ENCODE results near the gene CIAO3.
"Not testable (repeated sequence)": the region's sequence is repeated elsewhere in the genome, so short reads cannot be mapped to it uniquely, and the experiment has no call there.

The CIAO3 gene

DNA sequence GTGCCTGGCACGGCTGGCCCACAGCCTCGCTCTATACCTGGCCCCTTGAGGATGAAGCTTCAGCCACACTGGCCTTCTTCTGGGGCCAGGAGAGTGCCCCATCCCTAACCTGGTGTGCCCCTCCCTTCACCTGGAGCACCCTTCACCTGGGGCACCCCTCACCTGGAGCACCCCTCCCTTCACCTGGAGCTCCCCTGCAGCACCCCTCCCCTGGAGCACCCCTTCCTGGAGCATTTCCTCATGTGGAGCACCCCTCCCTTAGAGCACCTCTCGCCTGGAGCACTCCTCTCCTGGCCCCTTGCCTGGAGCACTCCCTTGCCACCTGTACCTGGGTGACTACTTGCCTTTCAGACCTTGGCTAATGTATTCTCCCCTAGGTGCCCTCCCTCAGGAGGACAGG is 32.8 kb downstream of the CIAO3 start:
- DNase-seq: no peak

DNA sequence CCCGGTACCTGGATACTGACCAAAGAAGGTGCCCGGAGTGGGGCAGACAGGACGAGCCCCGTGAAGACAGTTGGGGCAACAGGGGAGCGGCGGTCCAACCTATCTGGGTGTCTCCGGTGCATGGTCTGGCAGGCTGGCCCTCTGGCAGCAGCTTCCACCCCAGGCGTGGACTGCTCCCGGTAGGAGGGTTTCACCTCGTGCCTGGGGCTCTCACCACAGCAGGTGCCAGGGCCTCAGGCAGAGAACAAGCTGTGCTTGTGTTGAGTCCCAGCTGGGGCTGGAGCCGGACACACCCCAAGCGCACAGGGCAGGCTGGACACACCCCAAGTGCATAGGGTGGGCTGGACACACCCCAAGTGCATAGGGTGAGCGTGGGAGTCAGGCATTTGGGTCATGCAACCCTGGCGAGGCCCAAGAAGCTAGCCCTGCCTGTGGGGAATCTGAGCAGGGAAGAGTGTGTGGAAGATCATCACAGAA is 33.7 kb downstream of the CIAO3 start:
- peak; percentile 45 for DNase-seq

DNA sequence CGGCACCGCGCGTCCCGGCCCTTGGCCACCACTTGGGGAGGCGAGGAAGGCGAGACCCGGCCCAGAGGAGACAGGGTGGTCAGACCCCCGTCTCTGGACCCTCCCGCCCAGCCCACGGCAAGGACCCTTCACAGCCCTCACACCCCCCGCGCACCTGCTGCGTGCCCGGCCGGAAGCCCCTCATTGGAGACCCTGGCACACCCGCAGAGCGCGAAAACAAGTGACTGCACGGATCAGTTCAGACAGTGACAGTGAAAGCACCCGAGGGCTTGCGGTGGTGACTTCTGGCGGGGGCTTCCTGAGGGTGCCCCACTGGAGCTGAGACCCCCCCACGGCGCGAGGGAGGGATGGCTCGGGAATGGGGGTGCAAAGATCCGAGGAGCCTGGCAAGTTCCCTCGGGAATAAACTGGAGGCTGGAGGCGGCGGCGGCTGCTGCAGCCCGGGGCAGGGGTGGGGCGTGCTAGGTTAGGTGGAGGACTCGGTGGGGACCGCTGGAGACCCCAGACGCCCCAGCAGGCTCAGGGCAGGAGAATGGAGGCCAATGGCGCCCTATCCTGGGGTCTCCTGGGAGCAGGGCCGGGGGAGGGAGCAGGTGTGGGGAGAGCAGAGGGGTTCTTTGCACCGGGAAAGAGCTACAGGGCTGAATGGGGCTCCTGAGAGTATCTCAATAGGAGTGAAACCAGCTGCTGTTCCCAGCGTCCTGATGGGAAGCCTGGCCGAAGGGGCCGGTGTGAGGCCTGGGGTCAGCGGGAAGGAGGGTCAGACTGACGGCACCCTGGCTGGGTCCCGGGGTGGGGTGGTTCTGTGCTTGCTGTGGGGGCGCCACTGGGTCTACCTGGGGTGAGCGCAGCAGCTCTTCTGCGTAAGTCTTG is 34.4 kb downstream of the CIAO3 start:
- no peak for DNase-seq

DNA sequence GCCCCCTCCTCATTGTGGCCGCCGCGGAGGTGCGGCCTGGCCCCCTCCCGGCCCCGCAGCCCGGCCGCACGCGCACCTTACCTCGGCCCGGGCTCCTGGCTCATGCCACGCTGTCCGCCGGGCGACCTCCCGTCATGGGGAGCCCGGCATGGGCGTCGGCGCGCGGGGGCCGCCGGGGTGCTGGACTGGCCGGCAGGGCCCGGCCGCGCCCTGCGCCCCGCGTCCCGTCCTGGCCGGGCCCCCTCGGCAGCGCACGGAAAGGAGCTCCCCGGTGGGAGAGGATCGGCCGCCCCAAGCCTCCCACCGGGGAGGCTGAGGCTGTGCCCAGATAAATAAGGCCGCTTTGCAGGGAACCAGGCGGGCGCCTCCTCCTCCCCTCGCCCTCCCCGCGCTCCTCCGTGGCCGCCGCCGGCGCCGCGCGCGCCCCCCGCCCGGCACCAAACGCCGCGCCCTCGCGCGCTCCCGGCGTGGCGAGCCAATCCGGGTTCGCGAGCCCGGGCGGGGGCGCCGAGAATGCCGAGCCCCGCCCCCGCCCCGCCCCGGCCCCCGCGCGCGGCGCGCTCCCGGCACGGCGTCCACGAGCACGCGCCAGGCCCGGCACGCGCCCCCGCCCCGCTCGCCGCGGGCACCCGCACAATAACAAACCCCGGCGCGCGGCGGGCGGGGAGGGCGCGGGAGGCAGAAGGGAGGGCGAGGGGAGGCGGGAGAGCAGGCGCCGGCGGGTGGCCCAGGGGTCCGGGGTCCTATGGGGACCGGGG is 35.2 kb downstream of the CIAO3 start, which contains the start of gene FBXL16:
Gene FBXL16, minus strand, starts transcription at position 371 of the 758 bp plus-strand sequence. CDS start 8,396 bp downstream, outside the sequence.
- peak; percentile 84 for DNase-seq

DNA sequence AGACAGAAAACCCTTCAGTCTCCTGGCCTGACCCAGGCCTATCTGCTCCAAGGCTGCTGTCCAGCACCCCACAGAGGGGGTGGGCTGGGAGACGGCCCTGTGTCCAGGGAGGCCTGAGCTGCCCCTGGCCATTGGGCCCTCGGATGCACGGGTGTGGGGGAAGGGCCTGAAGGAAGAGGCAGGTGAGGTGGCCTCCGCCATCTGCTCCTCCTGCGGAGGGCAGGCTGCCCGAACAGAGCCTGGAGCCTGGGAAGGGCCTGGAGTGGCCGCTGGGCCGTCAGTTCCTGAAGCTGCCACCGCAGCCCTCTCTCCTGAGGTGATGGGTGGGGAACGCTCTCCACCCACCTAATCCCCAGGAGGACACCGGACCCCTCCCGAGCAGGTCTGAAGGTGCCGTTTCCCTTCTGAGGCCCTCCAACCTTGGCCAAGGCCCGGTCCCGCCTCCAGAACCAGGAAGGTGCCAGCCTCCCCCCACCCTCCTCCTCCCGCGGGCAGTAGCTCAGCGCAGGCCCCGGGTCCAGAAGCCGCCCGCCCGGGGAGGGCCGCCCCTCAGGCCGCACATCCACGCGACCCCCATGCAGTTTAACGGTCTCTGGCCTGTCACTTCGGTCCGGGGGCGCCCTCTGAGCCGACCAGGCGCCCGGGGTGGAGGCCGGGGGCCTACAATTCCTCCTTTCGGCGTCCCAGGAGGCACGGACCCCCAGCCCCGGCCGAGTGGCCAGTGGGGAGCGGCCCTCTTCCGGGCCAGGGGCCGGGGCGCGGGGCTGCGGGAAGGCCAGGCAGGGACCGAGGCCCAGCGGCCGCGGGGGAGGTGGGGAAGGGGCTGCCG is 36.0 kb downstream of the CIAO3 start:
- no peak for DNase-seq

DNA sequence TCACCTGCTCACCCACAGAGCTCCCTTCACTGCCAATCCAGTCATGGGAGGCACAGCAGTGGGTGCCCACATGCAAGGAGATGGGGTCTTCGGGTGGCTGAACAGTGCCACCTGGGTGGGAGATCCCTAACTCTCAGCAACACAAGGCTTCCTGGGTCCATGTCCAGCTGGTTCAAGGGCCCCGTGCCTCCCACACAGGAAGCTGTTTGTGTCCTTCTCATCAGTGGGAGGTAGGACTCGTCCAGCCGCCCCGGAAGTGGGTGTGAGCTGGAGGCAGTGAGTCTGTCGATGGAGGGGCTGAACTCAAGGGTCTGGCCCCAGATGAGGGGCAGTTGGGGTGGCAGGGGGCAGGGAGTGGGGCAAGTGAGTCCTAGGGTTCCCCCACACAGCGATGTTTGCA is 36.8 kb downstream of the CIAO3 start:
- DNase-seq: no peak

DNA sequence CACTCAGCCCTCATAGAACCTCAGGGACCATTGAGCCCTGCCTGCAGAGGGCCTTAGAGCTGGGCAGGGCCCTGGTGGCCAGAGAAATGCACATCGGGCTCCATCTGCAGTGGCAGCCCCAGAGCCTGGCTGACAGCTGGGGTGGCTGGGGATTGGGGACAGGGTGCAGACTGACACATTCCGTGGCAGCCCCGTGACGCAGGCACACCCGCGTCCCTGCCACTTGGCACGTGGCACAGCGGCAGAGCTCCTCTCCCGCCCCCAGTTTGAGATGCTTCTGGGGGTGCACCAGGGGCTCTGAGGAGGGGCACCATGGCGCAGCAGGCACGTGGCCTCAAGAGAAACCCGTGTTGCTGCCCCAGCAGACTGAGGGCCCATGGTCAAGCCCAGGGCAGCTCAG is 37.4 kb downstream of the CIAO3 start:
- no peak for DNase-seq

DNA sequence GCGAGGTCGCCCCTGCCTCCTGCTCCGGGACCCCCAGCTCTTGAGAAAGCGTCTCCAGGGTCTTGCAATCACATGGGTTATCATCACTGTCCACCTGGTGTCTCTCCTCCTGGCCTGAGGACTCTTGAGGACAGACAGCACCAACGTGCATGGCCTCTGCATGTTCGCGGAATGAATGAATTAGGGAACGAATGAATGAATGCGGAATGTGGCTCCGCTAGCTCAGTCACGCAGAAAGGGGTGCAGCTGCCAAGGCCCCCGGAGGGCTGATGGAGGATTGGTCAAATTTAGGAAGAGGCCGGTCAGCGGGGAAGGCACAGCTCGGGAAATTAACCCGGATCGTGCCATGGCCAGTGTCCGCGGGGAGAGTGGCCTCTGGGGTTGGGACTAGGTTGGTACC is 38.5 kb downstream of the CIAO3 start:
- no peak for DNase-seq

DNA sequence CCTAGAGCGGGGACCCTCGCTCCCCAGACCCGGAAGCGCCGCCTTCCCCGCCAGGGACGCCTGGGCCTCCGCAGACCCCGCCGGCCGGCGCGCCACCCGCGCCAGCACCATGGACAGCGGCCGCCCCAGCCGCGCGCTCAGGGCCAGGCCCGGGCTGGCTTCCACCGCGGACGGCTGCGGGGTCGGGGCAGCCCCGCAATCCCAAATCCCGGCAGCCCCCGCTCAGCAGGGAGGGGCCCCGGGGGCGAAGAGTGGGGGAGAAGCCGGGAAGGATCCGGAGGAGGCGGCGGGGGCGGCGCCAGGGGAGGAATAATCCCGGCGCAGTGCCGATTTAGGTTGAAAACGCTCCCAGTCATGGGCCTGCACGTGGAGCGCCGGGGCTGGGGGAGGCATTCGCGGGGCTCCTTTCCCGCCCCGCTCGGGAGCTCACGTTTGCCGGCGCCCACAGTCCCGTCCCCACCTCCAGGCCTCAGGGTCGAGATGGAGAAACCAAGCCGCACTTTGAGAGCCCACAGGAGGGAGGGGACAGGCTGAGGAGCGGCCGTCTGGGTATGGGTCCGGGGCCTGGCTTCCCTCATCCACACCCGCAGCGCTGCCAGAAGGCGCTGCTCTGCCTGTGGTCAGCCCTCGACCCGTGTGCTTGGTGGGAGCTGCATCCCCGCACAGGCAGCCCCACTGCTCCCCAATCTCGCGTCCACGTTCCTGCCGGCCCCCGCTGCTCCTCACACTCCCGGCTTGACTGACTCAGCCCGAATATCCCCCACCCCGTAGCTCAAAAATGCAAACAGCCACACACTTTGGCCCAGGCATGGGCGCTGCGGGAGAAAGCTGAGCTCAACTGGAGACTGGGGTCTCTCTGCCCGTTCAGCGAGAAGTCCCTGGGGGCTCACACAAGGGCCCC is 39.9 kb downstream of the CIAO3 start:
- DNase-seq: no peak

DNA sequence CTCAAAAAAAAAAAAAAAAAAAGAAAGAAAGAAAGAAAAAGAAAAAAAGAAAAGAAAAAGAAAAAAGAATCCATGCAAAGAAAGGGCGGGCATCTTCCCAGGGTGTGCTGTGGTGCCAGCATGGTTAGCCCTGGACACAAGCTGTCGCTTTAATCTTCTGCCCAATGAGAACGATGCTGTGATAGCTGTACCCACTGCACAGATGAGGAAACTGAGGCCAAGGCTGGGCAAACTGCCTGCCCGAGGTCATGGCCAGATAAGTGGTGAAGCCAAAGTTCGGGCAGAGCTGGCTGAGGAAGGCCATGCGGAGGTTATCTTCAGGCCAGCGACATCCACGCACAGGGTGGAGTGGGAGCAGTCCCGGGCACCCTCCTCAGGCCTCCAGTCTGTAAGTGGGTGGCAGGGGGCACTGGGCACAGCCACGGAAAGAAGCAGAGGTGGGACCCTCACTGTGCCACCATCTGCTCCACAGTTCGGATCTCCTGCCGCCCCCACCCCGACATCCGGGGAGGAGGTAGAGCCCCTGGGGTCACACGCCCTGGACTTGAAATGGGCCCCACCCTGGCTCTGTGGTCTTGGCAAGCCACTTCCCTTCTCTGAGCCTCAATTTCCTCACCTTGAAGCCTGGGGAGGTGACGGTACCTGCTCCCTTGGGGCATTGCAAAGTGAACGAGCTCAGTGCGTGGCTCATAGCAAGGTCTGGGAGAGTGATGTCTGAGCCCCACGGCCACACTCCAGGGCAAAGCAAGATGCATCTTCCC is 41.7 kb downstream of the CIAO3 start:
- no peak for DNase-seq

DNA sequence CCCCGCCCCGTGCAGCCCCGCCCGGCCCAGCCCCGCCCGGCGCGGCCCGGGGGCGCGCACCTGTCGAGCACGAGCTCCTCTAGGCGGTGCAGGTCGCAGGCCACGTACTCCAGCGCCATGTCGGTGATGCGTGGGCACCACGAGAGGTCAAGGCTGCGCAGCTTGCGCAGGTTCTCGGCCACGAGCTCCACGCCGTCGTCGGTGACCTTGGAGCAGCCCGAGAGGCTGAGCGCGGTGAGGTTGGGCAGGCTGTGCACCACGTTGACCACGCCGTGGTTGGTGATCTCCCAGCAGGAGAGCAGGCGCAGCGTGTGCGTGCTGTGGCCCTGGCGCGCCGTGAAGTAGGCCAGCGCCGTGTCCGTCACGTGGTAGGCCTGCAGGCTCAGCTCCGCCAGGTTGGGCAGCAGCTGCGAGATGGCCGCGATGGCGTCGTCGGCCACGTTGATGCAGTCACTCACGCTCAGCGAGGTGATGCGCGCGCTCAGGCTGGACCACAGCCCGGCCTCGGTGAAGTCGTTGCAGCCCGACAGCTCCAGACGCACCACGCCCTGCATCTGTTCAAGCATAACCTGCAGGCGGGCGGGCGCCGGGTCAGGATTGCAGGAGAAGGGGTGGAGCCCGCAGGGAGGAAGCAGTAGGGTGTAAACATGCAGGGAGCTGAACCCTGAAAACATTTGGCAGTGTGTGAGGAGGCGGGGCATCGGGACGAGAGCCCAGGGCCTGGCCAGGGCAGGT is 45.3 kb downstream of the CIAO3 start:
- peak; percentile 97 for DNase-seq

DNA sequence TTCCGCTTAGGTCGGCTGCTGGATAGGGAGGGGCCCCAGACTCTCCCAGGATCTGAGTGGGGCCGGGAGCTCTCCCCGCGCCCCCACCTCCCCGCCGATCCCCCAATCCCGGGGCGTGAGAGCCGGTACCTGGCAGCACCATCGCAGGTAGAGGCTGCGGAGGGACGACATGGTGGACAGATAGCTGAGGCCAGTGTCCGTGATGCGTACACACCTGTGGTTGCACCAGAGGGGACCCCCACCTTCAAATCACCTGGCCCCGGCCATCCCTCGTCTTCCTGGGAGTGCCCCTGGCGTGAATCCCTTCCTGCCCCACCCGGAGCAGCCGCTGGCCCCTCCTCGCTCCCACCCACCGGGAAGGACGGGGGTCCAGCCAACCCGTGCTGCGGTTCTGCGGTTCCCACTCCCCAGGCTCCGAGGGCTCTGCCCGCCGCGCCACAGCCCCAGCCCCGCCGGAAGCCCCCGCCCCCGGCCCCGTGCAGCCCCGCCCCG is 45.9 kb downstream of the CIAO3 start:
- DNase-seq: peak; percentile 72

DNA sequence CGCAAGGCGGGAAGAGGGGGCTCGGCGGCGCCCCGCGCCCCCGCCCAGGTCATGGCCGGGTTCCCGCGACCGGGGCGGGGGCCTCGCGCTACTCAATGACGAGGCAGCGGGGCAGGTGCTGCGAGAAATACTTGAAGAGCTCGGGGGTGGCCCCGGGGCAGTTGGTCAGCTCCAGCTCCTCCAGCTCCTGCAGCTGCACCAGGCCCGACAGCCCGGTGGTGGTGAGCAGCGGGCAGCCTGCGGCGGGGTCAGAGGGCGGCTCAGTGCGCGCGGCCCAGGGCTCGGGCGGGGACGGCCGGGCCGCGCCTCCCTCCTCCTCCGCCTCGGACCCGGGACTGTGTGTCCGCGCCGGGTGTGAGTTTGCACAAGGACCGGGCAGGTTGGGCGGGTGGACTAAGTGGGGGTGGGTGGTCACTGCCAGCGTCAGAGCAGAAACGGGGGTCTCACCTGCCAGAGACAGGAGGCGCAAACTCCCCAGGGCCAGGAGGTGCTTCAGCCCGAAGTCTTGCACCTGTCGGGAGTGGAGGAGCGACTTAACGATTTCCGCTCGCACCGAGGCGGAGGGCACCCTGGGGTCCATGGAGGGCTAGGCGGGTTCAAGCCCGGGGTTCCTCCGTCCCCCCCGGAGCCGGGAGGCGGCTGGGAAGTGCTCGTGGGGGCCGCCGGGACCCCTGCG is 46.5 kb downstream of the CIAO3 start:
- no peak for DNase-seq

DNA sequence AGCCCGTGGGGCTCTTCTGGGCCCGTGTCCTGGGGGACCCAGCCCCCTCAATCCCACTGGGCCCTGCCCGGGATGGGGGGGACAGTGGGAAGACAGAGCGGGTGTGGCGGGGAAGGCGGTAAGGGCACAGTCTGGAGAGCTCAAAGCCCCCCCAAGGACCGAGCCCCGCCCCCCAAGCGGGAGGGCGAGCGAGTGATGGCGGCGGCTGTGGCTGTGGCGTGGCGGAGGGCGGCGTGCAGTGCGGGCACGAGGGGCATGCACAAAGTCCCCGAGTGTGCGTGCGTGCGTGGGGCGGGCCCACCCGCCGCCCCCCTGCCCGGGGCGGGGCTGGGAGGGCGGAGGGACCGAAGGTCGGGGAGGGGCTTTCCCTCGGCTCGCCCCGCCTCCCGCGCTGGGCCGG is 47.0 kb downstream of the CIAO3 start:
- no peak for DNase-seq

DNA sequence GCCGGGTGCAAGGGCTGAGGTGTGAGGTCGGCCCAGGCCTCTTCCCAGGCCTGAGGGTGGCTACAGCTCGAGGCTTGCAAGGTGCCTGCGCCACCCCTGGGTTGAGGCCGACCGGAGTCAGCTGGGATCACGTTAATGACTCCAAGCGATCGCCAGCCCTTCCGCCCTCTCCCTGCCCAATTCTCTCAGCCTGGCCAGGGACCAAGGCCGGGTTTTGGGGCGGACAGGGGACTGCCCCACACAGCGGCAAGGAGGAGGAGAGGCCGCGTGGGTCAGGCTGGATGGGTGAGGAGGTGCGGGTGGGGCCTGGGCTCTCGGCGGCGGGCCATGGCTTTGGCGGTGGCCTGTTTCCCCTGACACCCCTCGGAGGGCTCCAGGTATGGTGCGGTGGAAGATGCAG is 47.4 kb downstream of the CIAO3 start:
- DNase-seq: no peak

DNA sequence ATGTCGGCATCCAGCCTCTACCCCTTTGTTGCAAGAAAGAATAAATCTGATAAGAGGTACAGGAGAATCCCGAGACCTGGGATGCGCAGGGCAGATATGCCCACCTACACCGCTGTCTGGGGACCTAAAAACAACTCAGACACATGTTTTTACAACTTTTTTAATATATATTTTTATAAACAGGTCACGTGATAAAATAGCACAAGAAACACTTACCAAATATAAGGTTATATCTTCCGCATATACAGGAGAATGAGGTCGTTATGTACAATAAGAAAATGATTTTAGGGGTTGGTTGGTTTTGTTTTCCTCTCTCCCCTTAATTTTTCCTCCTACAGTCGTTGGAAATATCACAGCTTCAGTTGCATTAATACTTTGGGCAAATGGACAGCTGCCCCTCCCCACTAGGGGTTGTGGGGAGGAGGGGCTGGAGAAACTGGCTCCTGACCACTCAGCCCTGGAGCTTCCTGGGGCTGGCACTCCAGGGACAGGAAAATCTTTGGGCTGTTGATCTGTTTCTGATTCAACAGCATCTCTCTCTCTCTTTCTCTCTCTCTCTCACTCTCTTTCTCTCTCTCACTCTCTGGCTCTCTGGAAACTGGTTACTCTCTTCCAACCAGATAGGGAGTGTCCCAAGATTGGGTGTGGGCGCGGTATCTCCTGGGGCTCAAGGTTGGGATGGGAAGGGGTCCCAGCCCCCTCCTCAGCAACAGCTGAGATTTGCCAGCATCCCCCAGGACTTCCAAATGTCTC is 48.3 kb downstream of the CIAO3 start:
- no peak for DNase-seq

DNA sequence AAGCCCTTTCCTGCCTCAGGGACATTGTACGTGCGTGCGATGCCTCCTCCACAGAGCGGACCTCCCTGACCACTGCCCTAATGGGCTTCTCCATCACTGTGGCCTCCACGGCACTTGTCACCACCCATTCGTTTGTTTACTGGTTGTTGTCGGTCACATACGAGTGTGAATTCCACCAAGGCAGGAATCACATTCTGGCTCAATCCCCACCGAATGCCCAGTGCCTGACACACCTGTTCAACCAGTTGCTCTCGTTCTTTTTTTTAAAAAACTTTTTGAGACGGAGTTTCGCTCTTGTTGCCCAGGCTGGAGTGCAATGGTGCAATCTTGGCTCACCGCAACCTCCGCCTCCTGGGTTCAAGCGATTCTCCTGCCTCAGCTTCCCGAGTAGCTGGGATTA is 49.6 kb downstream of the CIAO3 start:
- not testable (repeated sequence) for DNase-seq

DNA sequence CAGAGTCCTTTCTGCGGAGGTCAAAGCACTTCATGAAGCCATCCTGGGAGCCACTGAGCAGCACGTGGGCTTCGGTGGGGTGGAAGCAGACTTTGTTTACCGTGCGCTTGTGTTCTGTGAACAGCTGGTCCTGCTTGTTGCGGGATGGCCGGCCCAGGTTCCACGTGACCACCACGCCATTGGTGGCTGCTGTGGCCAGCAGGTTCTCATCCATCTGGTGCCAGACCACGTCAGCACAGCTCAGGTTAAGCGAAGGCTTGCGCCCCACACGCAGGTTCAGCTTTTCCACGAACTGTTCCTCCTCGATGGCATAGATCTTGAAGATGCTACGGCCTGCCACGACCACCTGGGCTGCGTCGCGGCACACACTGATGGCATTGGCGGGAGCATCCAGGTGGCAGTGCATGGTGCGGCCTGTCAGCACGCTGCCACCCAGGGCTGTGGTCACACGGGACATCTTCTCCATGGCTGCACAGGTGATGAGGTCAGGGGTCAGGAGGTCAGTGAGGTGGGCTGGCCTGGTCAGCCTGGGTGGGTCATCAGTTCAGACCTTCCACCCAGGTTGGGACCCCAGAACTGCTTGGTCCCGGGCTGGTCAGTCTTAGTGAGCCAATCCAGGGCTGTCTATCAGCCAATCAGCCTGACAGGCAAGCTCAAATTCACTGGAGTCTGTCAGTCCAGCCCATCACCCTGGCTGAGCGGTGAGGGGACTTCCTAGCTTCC is 51.5 kb downstream of the CIAO3 start:
- no peak for DNase-seq
